ENCODE measurements around the gene NGEF.
"Not testable (repeated sequence)": the region's sequence is repeated elsewhere in the genome, so short reads cannot be mapped to it uniquely, and the experiment has no call there.

Gene NGEF

GRCh38 chr2:233023761-233024410 is 10.8 kb upstream of the NGEF start:
- no peak overlapping the region for H3K27ac ChIP-seq
- DNase-seq (ENCODE audit: low read depth, low spot score), result no peak

- DNase-seq (ENCODE audit: low read depth, low spot score), result no peak
- no peak overlapping the region for H3K27ac ChIP-seq
These were observed 10.1 kb upstream of the NGEF start for GRCh38 chr2:233023007-233023760.

GRCh38 chr2:233022561-233022960 is 9.5 kb upstream of the NGEF start:
- H3K27ac ChIP-seq, result no peak overlapping the region
- DNase-seq (ENCODE audit: low read depth, low spot score), result no peak

GRCh38 chr2:233021771-233022170 is 8.7 kb upstream of the NGEF start:
- no peak overlapping the region for H3K27ac ChIP-seq
- DNase-seq (ENCODE audit: low read depth, low spot score), result no peak

GRCh38 chr2:233020454-233020853 is 7.4 kb upstream of the NGEF start:
- H3K27ac ChIP-seq, result no peak overlapping the region
- DNase-seq (ENCODE audit: low read depth, low spot score), result no peak

GRCh38 chr2:233019610-233020009 is 6.6 kb upstream of the NGEF start:
- not testable (repeated sequence) for H3K27ac ChIP-seq; DNase-seq (ENCODE audit: low read depth, low spot score)

- H3K27ac ChIP-seq, result no peak overlapping the region
These were observed 4.9 kb upstream of the NGEF start for GRCh38 chr2:233017947-233018346.

GRCh38 chr2:233015019-233015645 is 2.1 kb upstream of the NGEF start:
- H3K27ac ChIP-seq, result no peak overlapping the region
- no peak for DNase-seq (ENCODE audit: low read depth, low spot score)

More at GRCh38 chr2:233017947-233018346, 4.9 kb upstream of the NGEF start:
- DNase-seq (ENCODE audit: low read depth, low spot score), result no peak

- DNase-seq (ENCODE audit: low read depth, low spot score), result no peak
- H3K27ac ChIP-seq, result no peak overlapping the region
These were observed 594 bp upstream of the NGEF start for GRCh38 chr2:233013650-233014049.

GRCh38 chr2:233012301-233012971 is 620 bp downstream of the NGEF start:
- no peak for DNase-seq (ENCODE audit: low read depth, low spot score)
- H3K27ac ChIP-seq, result no peak overlapping the region

GRCh38 chr2:233011702-233012131 is 1.3 kb downstream of the NGEF start:
- no peak for DNase-seq (ENCODE audit: low read depth, low spot score)

GRCh38 chr2:233011268-233011650 is 1.8 kb downstream of the NGEF start:
- H3K27ac ChIP-seq, result no peak overlapping the region
- DNase-seq (ENCODE audit: low read depth, low spot score), result no peak

More at GRCh38 chr2:233011702-233012131, 1.3 kb downstream of the NGEF start:
- no peak overlapping the region for H3K27ac ChIP-seq

GRCh38 chr2:233010569-233011267 is 2.3 kb downstream of the NGEF start:
- DNase-seq (ENCODE audit: low read depth, low spot score), result no peak
- H3K27ac ChIP-seq, result no peak overlapping the region

GRCh38 chr2:233009661-233010060 is 3.4 kb downstream of the NGEF start:
- DNase-seq (ENCODE audit: low read depth, low spot score), result no peak
- H3K27ac ChIP-seq, result no peak overlapping the region

- DNase-seq (ENCODE audit: low read depth, low spot score), result no peak
- no peak overlapping the region for H3K27ac ChIP-seq
These were observed 5.3 kb downstream of the NGEF start for GRCh38 chr2:233007739-233008138.

GRCh38 chr2:233007270-233007669 is 5.8 kb downstream of the NGEF start:
- no peak overlapping the region for H3K27ac ChIP-seq
- no peak for DNase-seq (ENCODE audit: low read depth, low spot score)

GRCh38 chr2:233006648-233007047 is 6.4 kb downstream of the NGEF start:
- DNase-seq (ENCODE audit: low read depth, low spot score), result no peak
- no peak overlapping the region for H3K27ac ChIP-seq

- DNase-seq (ENCODE audit: low read depth, low spot score), result no peak
These were observed 8.0 kb downstream of the NGEF start for GRCh38 chr2:233005096-233005495.

GRCh38 chr2:233003658-233004555 is 9.1 kb downstream of the NGEF start:
- DNase-seq (ENCODE audit: low read depth, low spot score), result no peak

More at GRCh38 chr2:233005096-233005495, 8.0 kb downstream of the NGEF start:
- no peak overlapping the region for H3K27ac ChIP-seq

More at GRCh38 chr2:233003658-233004555, 9.1 kb downstream of the NGEF start:
- H3K27ac ChIP-seq, result no peak overlapping the region
